SK-N-SH treated with all-trans-retinoic acid at 6 μM for 48 hours (cell line): ENCODE measurements around the gene DCLK1.

Source experiments
- ATAC-seq: fragments of 200-7000 bp; cut with Tn5 transposase; 3 replicates; pipeline ENCODE4 v1.9.1; 2020; ENCODE audit warnings: mild to moderate bottlenecking, moderate library complexity
- ARNTL ChIP-seq: fragments of 450-650 bp; formaldehyde crosslinking; IDR thresholded peaks from 2 replicates; pipeline ENCODE4 v1.5.0; 2020; ENCODE audit warnings: low read depth, mild to moderate bottlenecking, moderate library complexity, borderline replicate concordance
- BACH2 ChIP-seq: fragments of 250-450 bp; sonication (Bioruptor Pico); IDR thresholded peaks from 2 replicates; pipeline ENCODE4 v1.9.0; 2021; ENCODE audit warnings: mild to moderate bottlenecking, borderline replicate concordance
- CREB5 ChIP-seq: fragments of 250-450 bp; sonication (Bioruptor Pico); IDR thresholded peaks from 2 replicates; pipeline ENCODE4 v1.5.1; 2020; ENCODE audit warnings: low read depth, mild to moderate bottlenecking, moderate library complexity
- CSDC2 ChIP-seq: fragments of 250-450 bp; sonication (Bioruptor Pico); IDR thresholded peaks from 2 replicates; pipeline ENCODE4 v1.5.0; 2020; ENCODE audit warnings: mild to moderate bottlenecking, moderate library complexity
- CSRNP3 ChIP-seq: fragments of 250-450 bp; sonication (Bioruptor Pico); IDR thresholded peaks from 2 replicates; pipeline ENCODE4 v1.5.1; 2021; ENCODE audit warnings: mild to moderate bottlenecking, moderate library complexity
- ESRRG ChIP-seq: fragments of 250-450 bp; sonication (Bioruptor Pico); IDR thresholded peaks from 2 replicates; pipeline ENCODE4 v1.6.1; 2021; ENCODE audit warnings: mild to moderate bottlenecking
- GLIS3 ChIP-seq: fragments of 250-450 bp; sonication (Bioruptor Pico); IDR thresholded peaks from 2 replicates; pipeline ENCODE4 v1.5.0; 2020; ENCODE audit warnings: mild to moderate bottlenecking, moderate library complexity
- ISL1 ChIP-seq: fragments of 250-450 bp; sonication (Bioruptor Pico); IDR thresholded peaks from 2 replicates; pipeline ENCODE4 v2.1.2; 2022; ENCODE audit warnings: mild to moderate bottlenecking, moderate library complexity
- OSR1 ChIP-seq: fragments of 250-450 bp; sonication (Bioruptor Pico); IDR thresholded peaks from 2 replicates; pipeline ENCODE4 v1.8.0; 2022; ENCODE audit warnings: moderate library complexity, mild to moderate bottlenecking, inconsistent platforms
- PATZ1 ChIP-seq: fragments of 250-450 bp; sonication (Bioruptor Pico); IDR thresholded peaks from 2 replicates; pipeline ENCODE4 v1.8.0; 2020; ENCODE audit warnings: mild to moderate bottlenecking, moderate library complexity, borderline replicate concordance
- POU6F1 ChIP-seq: fragments of 250-450 bp; sonication (Bioruptor Pico); IDR thresholded peaks from 2 replicates; pipeline ENCODE4 v1.8.0; 2021; ENCODE audit warnings: low read depth, mild to moderate bottlenecking, moderate library complexity, borderline replicate concordance
- PPARA ChIP-seq: fragments of 250-450 bp; sonication (Bioruptor Pico); IDR thresholded peaks from 2 replicates; pipeline ENCODE4 v1.5.0; 2020; ENCODE audit warnings: mild to moderate bottlenecking, borderline replicate concordance
- SNAI2 ChIP-seq: fragments of 250-450 bp; sonication (Bioruptor Pico); IDR thresholded peaks from 2 replicates; pipeline ENCODE4 v1.5.0; 2020; ENCODE audit warnings: mild to moderate bottlenecking, moderate library complexity
- TCF4 ChIP-seq: fragments of 250-450 bp; sonication (Bioruptor Pico); IDR thresholded peaks from 2 replicates; pipeline ENCODE4 v1.8.0; 2021; ENCODE audit warnings: mild to moderate bottlenecking, moderate library complexity, borderline replicate concordance
- TOX ChIP-seq: fragments of 250-450 bp; sonication (Bioruptor Pico); IDR thresholded peaks from 2 replicates; pipeline ENCODE4 v1.8.0; 2021; ENCODE audit warnings: mild to moderate bottlenecking, moderate library complexity, borderline replicate concordance
- TSHZ2 ChIP-seq: fragments of 250-450 bp; sonication (Bioruptor Pico); IDR thresholded peaks from 2 replicates; pipeline ENCODE4 v1.5.0; 2020; ENCODE audit warnings: mild to moderate bottlenecking, moderate library complexity
- ZC3H10 ChIP-seq: fragments of 250-450 bp; sonication (Bioruptor Pico); IDR thresholded peaks from 2 replicates; pipeline ENCODE4 v1.5.1; 2021; ENCODE audit warnings: mild to moderate bottlenecking, moderate library complexity
- ZFP3 ChIP-seq: fragments of 250-450 bp; sonication (Bioruptor Pico); IDR thresholded peaks from 2 replicates; pipeline ENCODE4 v1.5.0; 2020; ENCODE audit warnings: mild to moderate bottlenecking, moderate library complexity
- ZFP30 ChIP-seq: fragments of 450-650 bp; formaldehyde crosslinking; IDR thresholded peaks from 2 replicates; pipeline ENCODE4 v1.5.0; 2022; ENCODE audit warnings: mild to moderate bottlenecking, moderate library complexity
- ZNF565 ChIP-seq: fragments of 450-650 bp; formaldehyde crosslinking; conservative IDR thresholded peaks from 2 replicates; pipeline ENCODE4 v1.5.0; 2020; ENCODE audit warnings: low read depth, mild to moderate bottlenecking, moderate library complexity
- ZNF8 ChIP-seq: fragments of 450-650 bp; formaldehyde crosslinking; IDR thresholded peaks from 2 replicates; pipeline ENCODE4 v1.5.0; 2020; ENCODE audit warnings: mild to moderate bottlenecking, moderate library complexity

The DCLK1 gene

GRCh38 chr13:36134632-36135031 lies 3.5 kb upstream of the DCLK1 start (continued):
- TF ChIP-seq ZNF8 (CRISPR knock-in tag) (no peak), ZFP30 (CRISPR knock-in tag) (no peak), POU6F1 (CRISPR knock-in tag) (no peak), TCF4 (CRISPR knock-in tag) (no peak)

GRCh38 chr13:36133950-36134626 lies 2.9 kb upstream of the DCLK1 start:
- TF ChIP-seq TOX (CRISPR knock-in tag): no peak
- TF ChIP-seq CSRNP3 (CRISPR knock-in tag): no peak
- TF ChIP-seq TCF4 (CRISPR knock-in tag): no peak
- TF ChIP-seq BACH2: no peak
- TF ChIP-seq OSR1 (CRISPR knock-in tag): no peak
- TF ChIP-seq ZC3H10: no peak
- TF ChIP-seq CREB5 (CRISPR knock-in tag): no peak
- TF ChIP-seq PATZ1 (CRISPR knock-in tag): no peak
- TF ChIP-seq ZFP3 (CRISPR knock-in tag): no peak
- TF ChIP-seq TSHZ2 (CRISPR knock-in tag): no peak
- TF ChIP-seq CSDC2: no peak
- no peak for TF ChIP-seq POU6F1 (CRISPR knock-in tag)
- TF ChIP-seq PPARA (CRISPR knock-in tag): no peak
- no peak for TF ChIP-seq ZNF565
- no peak for TF ChIP-seq ISL1 (CRISPR knock-in tag)
- TF ChIP-seq SNAI2 (CRISPR knock-in tag): no peak
- no peak for TF ChIP-seq ESRRG
- TF ChIP-seq ZFP30 (CRISPR knock-in tag): no peak
- TF ChIP-seq ARNTL (CRISPR knock-in tag): no peak
- no peak for TF ChIP-seq GLIS3 (CRISPR knock-in tag)
- peak; percentile 39; the same call in 1 of the 3 replicates for ATAC-seq
